ENCODE data around the gene KREMEN1.
"Not testable (repeated sequence)": the region's sequence is repeated elsewhere in the genome, so short reads cannot be mapped to it uniquely, and the experiment has no call there.

KREMEN1 gene

DNA sequence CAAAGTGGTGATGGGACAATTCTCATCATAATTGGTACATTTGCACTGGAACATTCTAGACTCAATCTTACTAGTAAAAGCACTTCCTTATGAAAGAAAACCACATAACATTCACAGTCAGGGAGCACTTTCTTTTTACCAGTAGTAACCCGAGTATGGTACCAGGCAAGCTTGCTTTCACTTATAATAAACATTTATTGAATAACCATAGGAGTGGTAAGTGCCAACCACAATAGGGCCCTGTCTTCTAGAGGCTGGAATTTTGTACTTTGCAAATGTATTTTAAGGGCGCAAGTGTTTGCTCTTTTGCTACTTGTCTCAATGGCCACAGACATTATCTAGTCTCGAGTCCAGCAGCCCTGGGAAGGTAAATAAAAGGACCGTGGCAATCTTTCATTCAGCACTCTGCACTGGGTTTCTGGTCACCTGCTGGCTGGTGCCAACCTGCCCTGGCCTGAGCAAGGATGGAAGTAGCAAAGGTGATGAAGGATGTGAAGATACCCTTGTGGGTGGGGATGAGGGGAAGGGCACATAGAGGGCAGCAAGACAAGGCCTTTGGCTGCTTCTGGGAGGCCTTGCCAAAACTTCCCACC, 35.4 kb upstream of the KREMEN1 start:
- no peak for TF ChIP-seq CTCF (IDR thresholded peaks at IDR 0.05; ENCODE audit: insufficient read depth, low read length, missing control alignments)
- ChIA-PET CTCF (interaction anchor here (1.2 to 11.6 kb wide), 7 partner anchors 13 to 437 kb away, joined by 3 to 268 read pairs (median 8); no protein-coding TSS in a partner anchor), POLR2A (no interaction called here)
- DNase-seq (ENCODE audit: low read depth, low spot score) = no peak
- H3K4me3 ChIP-seq (ENCODE audit: low read depth, low read length) = no peak overlapping the region

GRCh38 chr22:29039148-29039547, 33.7 kb upstream of the KREMEN1 start:
- POLR2A ChIA-PET = no interaction called here
- TF ChIP-seq CTCF (IDR thresholded peaks at IDR 0.05; ENCODE audit: insufficient read depth, low read length, missing control alignments) = no peak
- H3K4me3 ChIP-seq (ENCODE audit: low read depth, low read length) = no peak overlapping the region
- no peak for DNase-seq (ENCODE audit: low read depth, low spot score)
- CTCF ChIA-PET = interaction anchor here (0.7 to 11.6 kb wide), 20 partner anchors 7 to 439 kb away, joined by 3 to 268 read pairs (median 12); no protein-coding TSS in a partner anchor

DNA sequence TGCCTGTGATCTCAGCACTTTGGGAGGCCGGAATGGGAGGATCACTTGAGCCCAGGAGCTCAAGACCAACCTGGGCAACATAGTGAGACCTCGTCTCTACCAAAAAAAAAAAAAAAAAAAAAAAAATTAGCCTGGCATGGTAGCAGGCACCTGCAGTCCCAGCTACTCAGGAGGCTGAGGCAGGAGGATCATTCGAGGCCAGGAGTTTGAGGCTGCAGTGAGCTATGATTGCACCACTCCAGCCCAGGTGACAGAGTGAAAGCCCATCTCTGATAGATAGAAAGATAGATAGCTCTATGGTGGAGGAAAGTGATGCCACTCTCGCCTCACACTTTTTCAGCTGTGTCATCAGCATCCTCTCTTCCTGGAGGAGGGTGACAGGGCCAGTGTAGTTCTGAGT, 33.2 kb upstream of the KREMEN1 start:
- CTCF ChIA-PET = interaction anchor here (0.7 to 11.6 kb wide), 30 partner anchors 8 to 439 kb away, joined by 3 to 268 read pairs (median 8); partner anchors contain the start of gene ZNRF3
- POLR2A ChIA-PET = interaction anchor here (1.2 to 1.3 kb wide), 2 partner anchors 9 to 186 kb away, joined by 3 to 5 read pairs; no protein-coding TSS in a partner anchor

GRCh38 chr22:29040385-29041275, 32.2 kb upstream of the KREMEN1 start:
- peak; percentile 74 for DNase-seq (ENCODE audit: low read depth, low spot score)
- CTCF ChIA-PET = interaction anchor here (0.6 to 11.6 kb wide), 50 partner anchors 8 to 837 kb away, joined by 3 to 268 read pairs (median 6); partner anchors contain the start of gene ZNRF3
- POLR2A ChIA-PET = interaction anchor here (0.8 to 1.3 kb wide), 5 partner anchors 9 to 1110 kb away, joined by 3 to 9 read pairs (median 4); no protein-coding TSS in a partner anchor
- TF ChIP-seq CTCF (IDR thresholded peaks at IDR 0.05; ENCODE audit: insufficient read depth, low read length, missing control alignments) = peak; percentile 82
- no peak overlapping the region for H3K4me3 ChIP-seq (ENCODE audit: low read depth, low read length)

More for the DNA sequence above, 33.2 kb upstream of the KREMEN1 start:
- not testable (repeated sequence) for DNase-seq (ENCODE audit: low read depth, low spot score); H3K4me3 ChIP-seq (ENCODE audit: low read depth, low read length)

- DNase-seq (ENCODE audit: low read depth, low spot score) = no peak
- no peak for TF ChIP-seq CTCF (IDR thresholded peaks at IDR 0.05; ENCODE audit: insufficient read depth, low read length, missing control alignments)
- H3K4me3 ChIP-seq (ENCODE audit: low read depth, low read length) = no peak overlapping the region
- CTCF ChIA-PET = interaction anchor here (0.8 to 11.6 kb wide), 28 partner anchors 7 to 838 kb away, joined by 3 to 268 read pairs (median 8); partner anchors contain the start of gene ZNRF3
- POLR2A ChIA-PET = no interaction called here
Measured at GRCh38 chr22:29041408-29041807, 31.4 kb upstream of the KREMEN1 start.

- CTCF ChIA-PET = interaction anchor here (0.7 to 11.6 kb wide), 11 partner anchors 29 to 606 kb away, joined by 3 to 268 read pairs (median 4); no protein-coding TSS in a partner anchor
- POLR2A ChIA-PET = no interaction called here
- DNase-seq (ENCODE audit: low read depth, low spot score) = no peak
Measured at GRCh38 chr22:29043906-29044575, 28.8 kb upstream of the KREMEN1 start.

More at GRCh38 chr22:29043906-29044575, 28.8 kb upstream of the KREMEN1 start:
- no peak overlapping the region for H3K4me3 ChIP-seq (ENCODE audit: low read depth, low read length)
- TF ChIP-seq CTCF (IDR thresholded peaks at IDR 0.05; ENCODE audit: insufficient read depth, low read length, missing control alignments) = no peak
